Aorta (tissue), 5 donors: ENCODE results near the gene B3GNT2. TPM values are rescaled to one million over a fixed set of nuclear protein-coding genes. Genes with fewer than 3 reads are reported as not detected.

Experiments used
- ATAC-seq: fragments of 200-7000 bp; cut with Tn5 transposase; one replicate; pipeline ENCODE4 v1.9.1; 2022; ENCODE audit warnings: moderate library complexity; ENCODE audit not compliant: low FRiP score
- DNase-seq, 2 donors: peaks; one replicate each; pipeline ENCODE4 v3.0.0-alpha.2; 2020
- H3K27ac ChIP-seq, 2 donors: one replicate each; pipeline ENCODE4 v1.5.1; 2013; ENCODE audit warnings: low read length in 2 of 2, mild to moderate bottlenecking in 2 of 2, moderate library complexity in 2 of 2, control low read depth in 1 of 2, inconsistent platforms in 1 of 2, low read depth in 1 of 2
- H3K27me3 ChIP-seq, 2 donors: one replicate each; pipeline ENCODE4 v1.6.1; 2013; ENCODE audit warnings: control low read depth in 1 of 2, low read length in 1 of 2, mild to moderate bottlenecking in 1 of 2, moderate library complexity in 1 of 2; ENCODE audit not compliant: insufficient read depth in 2 of 2, control insufficient read depth in 1 of 2
- H3K36me3 ChIP-seq, 2 donors: one replicate each; pipeline ENCODE4 v1.6.1; 2013; ENCODE audit warnings: control low read depth in 1 of 2, low read length in 1 of 2, mild to moderate bottlenecking in 1 of 2; ENCODE audit not compliant: insufficient read depth in 2 of 2, control insufficient read depth in 1 of 2
- H3K4me1 ChIP-seq, 2 donors: one replicate each; pipeline ENCODE4 v1.6.1; 2013; ENCODE audit warnings: low read length in 2 of 2, control low read depth in 1 of 2, mild to moderate bottlenecking in 1 of 2, moderate library complexity in 1 of 2; ENCODE audit not compliant: insufficient read depth in 2 of 2, control insufficient read depth in 1 of 2
- H3K4me3 ChIP-seq, 2 donors: one replicate each; pipeline ENCODE4 v1.5.1; 2013; ENCODE audit warnings: low read length in 2 of 2, control low read depth in 1 of 2, mild to moderate bottlenecking in 1 of 2
- H3K9me3 ChIP-seq: one replicate; pipeline ENCODE4 v1.6.1; 2013; ENCODE audit warnings: mild to moderate bottlenecking, low read length; ENCODE audit not compliant: control insufficient read depth
- WGBS, 2 donors: extraction: QIAGEN DNeasy Blood & Tissue Kit; methylation state at CpG; one replicate each; pipeline ENCODE4 v1.1.7; 2013; 5-methylcytosine and 5-hydroxymethylcytosine counted together
- intact Hi-C, 2 donors: fragments of 100-400 bp; cut with DNase I; formaldehyde crosslinking; loops; one replicate each; pipeline versions ENCODE4 v1.14.2 to v1.15.0; 2022
- polyA plus RNA-seq, 2 donors: library from polyadenylated mRNA; stranded (reverse); fragments of 200-250 nt; gene quantifications; one replicate each; pipeline ENCODE4 v1.2.3, GENCODE V29; 2013
- total RNA-seq, 2 donors: library from RNA; stranded (reverse); fragmentation: NEBNext Ultra II Directional; extraction: Animal tissue kit (Norgen Biotek cat#: 25700); gene quantifications; one replicate each; pipeline ENCODE4 v1.2.1, GENCODE V29; 2021
- donor health status: healthy with polysubstance abuse.
- donor health status: Bipolar disorder and iron deficiency.
- donor health status: DM: no; HTN: no; CAD: no.
- donor health status: DM: no; HTN: no; CAD: no.
- donor health status: DM: yes; HTN: yes; CAD: no.

Gene B3GNT2
- total and polyA plus RNA-seq, 4 donors: 16.4 to 29.1 (median 21.5) TPM

GRCh38 chr2:62219407-62220159, 23.7 kb downstream of the B3GNT2 start:
- no peaks in the 10 kb centered on the region for H3K9me3 ChIP-seq
- H3K27me3 ChIP-seq: no peaks in the 10 kb centered on the region
- WGBS, 2 donors: 68% methylated on average over 4 of the region's 4 CpGs
- no peak for DNase-seq
- H3K36me3 ChIP-seq: no peaks in the 10 kb centered on the region
- ATAC-seq: no peak
- intact Hi-C loops: no loop called here
- H3K4me1 ChIP-seq: peaks cover 0 to 2% of the 10 kb centered on the region in 2 donors
- H3K27ac ChIP-seq: no peak overlapping the region
- no peak overlapping the region for H3K4me3 ChIP-seq

GRCh38 chr2:62221141-62221540, 25.2 kb downstream of the B3GNT2 start:
- ATAC-seq (no peak), DNase-seq (no peak)
- Histone ChIP-seq H3K36me3 (no peaks in the 10 kb centered on the region), H3K27me3 (no peaks in the 10 kb centered on the region), H3K4me1 (peaks cover 2 to 3% of the 10 kb centered on the region in 2 donors), H3K27ac (no peak overlapping the region), H3K9me3 (no peaks in the 10 kb centered on the region), H3K4me3 (no peak overlapping the region)
- intact Hi-C loops: no loop called here
- 62 to 68% methylated on average over 1 of the region's 1 CpG for WGBS, 2 donors

GRCh38 chr2:62222171-62222570, 26.3 kb downstream of the B3GNT2 start:
- 95 to 97% methylated on average over 12 of the region's 12 CpGs for WGBS, 2 donors
- intact Hi-C loops: no loop called here
- Histone ChIP-seq H3K4me1 (peaks cover 2 to 3% of the 10 kb centered on the region in 2 donors), H3K27ac (no peak overlapping the region), H3K4me3 (no peak overlapping the region), H3K27me3 (no peaks in the 10 kb centered on the region), H3K36me3 (no peaks in the 10 kb centered on the region), H3K9me3 (no peaks in the 10 kb centered on the region)
- DNase-seq (no peak), ATAC-seq (no peak)

DNA sequence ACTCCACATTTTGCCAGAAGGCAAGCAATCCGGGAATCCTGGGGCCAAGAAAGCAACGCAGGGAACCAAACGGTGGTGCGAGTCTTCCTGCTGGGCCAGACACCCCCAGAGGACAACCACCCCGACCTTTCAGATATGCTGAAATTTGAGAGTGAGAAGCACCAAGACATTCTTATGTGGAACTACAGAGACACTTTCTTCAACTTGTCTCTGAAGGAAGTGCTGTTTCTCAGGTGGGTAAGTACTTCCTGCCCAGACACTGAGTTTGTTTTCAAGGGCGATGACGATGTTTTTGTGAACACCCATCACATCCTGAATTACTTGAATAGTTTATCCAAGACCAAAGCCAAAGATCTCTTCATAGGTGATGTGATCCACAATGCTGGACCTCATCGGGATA, 26.8 kb downstream of the B3GNT2 start:
- Histone ChIP-seq H3K27ac (no peak overlapping the region), H3K36me3 (no peaks in the 10 kb centered on the region), H3K4me3 (no peak overlapping the region), H3K27me3 (no peaks in the 10 kb centered on the region), H3K9me3 (no peaks in the 10 kb centered on the region), H3K4me1 (peaks cover 2 to 3% of the 10 kb centered on the region in 2 donors)
- no peak for ATAC-seq
- no peak for DNase-seq
- intact Hi-C loops: no loop called here
- WGBS, 2 donors: 85 to 92% methylated on average over 8 of the region's 8 CpGs

DNA sequence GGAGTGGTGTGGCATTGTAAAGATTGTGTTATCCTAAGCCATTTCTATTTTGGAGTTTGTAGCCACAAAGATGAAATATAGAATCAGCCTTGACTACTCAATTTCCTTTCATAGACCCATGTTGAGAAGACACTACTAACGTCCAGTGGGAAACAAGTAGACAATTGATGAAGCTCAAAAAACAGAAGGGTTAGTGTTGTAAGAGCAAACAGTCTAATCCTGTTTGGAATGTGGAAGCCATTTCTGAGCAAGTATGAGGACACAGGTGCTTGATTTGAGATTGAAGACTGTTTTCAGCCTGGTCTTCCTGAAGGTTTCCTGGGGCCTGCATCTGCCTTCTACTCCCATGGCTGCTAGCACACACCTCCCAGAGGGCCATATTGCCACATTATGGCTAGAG, 29.1 kb downstream of the B3GNT2 start:
- no peaks in the 10 kb centered on the region for H3K27me3 ChIP-seq
- no peaks in the 10 kb centered on the region for H3K9me3 ChIP-seq
- ATAC-seq (no peak), DNase-seq (no peak)
- H3K4me1 ChIP-seq: peaks cover 0 to 3% of the 10 kb centered on the region in 2 donors
- no peak overlapping the region for H3K4me3 ChIP-seq
- WGBS, 2 donors: 86 to 88% methylated on average over 1 of the region's 1 CpG
- no peaks in the 10 kb centered on the region for H3K36me3 ChIP-seq
- no peak overlapping the region for H3K27ac ChIP-seq
- intact Hi-C loops: no loop called here

DNA sequence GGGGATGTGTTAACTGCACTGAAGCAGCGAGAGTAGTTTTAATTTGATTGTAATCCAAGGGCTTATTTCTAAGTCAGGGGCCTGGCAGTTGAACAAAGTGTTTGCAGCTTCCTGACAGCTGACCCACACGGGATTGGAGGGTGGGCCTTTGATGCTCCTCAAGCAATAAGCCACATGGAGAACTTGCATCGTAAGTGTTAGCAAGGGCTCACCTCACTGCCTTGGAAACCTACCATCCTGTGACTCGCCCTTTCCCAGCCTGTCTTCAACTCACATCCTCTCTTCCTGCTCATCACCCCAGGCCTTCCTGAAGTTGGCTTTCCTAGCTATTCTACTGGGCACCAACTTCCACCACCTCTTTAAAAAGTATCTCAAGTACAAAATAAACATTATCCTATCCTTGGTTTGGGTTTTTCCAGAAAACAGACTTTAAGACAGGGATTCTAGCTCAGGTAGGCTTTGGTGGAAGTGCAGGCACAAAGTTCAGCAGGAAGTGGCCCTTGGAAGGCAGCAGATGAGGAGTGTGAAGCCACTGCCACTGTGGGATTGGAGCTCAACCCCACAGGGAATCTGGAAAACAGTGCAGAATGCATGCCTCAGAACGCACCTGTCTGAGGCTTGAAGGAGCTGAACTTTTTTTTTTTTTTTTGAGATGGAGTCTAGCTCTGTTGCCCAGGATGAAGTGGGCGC, 31.6 kb downstream of the B3GNT2 start:
- 92 to 93% methylated on average over 6 of the region's 6 CpGs for WGBS, 2 donors
- H3K36me3 ChIP-seq: no peaks in the 10 kb centered on the region
- no peak for DNase-seq
- peaks cover 0 to 3% of the 10 kb centered on the region in 2 donors for H3K4me1 ChIP-seq
- intact Hi-C loops: no loop called here
- ATAC-seq: no peak
- H3K4me3 ChIP-seq: no peak overlapping the region
- no peak overlapping the region for H3K27ac ChIP-seq
- no peaks in the 10 kb centered on the region for H3K9me3 ChIP-seq
- no peaks in the 10 kb centered on the region for H3K27me3 ChIP-seq

GRCh38 chr2:62229082-62229605, 33.2 kb downstream of the B3GNT2 start:
- WGBS, 2 donors: 88 to 89% methylated on average over 11 of the region's 11 CpGs
- no peak overlapping the region for H3K4me3 ChIP-seq
- DNase-seq (no peak), ATAC-seq (no peak)
- no peaks in the 10 kb centered on the region for H3K9me3 ChIP-seq
- H3K27ac ChIP-seq: no peak overlapping the region
- intact Hi-C loops: no loop called here
- no peaks in the 10 kb centered on the region for H3K36me3 ChIP-seq
- peaks cover 0 to 3% of the 10 kb centered on the region in 2 donors for H3K4me1 ChIP-seq
- no peaks in the 10 kb centered on the region for H3K27me3 ChIP-seq

DNA sequence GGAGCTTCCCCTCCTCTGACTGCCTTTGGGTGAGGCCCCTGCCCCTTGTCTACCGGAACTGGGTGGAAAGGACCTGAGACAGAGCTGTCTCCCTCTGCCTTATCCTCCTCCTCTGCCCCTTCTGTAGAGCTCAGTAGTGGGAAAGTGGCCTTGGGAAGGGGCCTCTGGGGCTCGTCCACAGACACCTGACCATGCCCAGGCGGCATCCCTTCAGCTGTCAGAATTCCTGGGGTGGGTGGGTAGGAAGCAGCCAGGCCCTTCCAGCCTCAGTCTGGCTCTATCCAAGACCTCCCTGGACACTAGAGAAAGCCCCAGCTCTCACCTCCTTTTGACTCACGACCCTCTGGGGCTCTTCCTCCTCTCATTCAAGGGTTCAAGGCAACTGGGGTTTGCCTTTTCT, 35.6 kb downstream of the B3GNT2 start:
- ATAC-seq (no peak), DNase-seq (no peak)
- Histone ChIP-seq H3K27me3 (no peaks in the 10 kb centered on the region), H3K36me3 (no peaks in the 10 kb centered on the region), H3K27ac (no peak overlapping the region), H3K9me3 (no peaks in the 10 kb centered on the region), H3K4me1 (no peaks in the 10 kb centered on the region), H3K4me3 (no peak overlapping the region)
- intact Hi-C loops: no loop called here
- 68 to 71% methylated on average over 4 of the region's 4 CpGs for WGBS, 2 donors
